Heart left ventricle (tissue), 13 donors: ENCODE data around the gene KIF18A.

Experiments used
- CTCF ChIP-seq, 12 donors: fragments of 200-600 bp; sonication (generic) in 4 of 12; IDR thresholded peaks; one replicate each; pipeline versions ENCODE4 v1.5.0 to v1.8.0; 2018 to 2022; ENCODE audit warnings: antibody characterized with exemption in 12 of 12, mild to moderate bottlenecking in 5 of 12
- POLR2A ChIP-seq, 2 donors: fragments of 450-650 bp; IDR thresholded peaks; one replicate each; pipeline ENCODE4 v1.6.1; 2017; ENCODE audit warnings: antibody characterized with exemption in 2 of 2, mild to moderate bottlenecking in 2 of 2, moderate library complexity in 2 of 2
- donor health status: ischemic (EF 13 %, LVEDD 7.1; RV severe dilation, severe dysfunction).
- donor health status: DM: no; HTN: yes; CAD: no.
- donor health status: DM: no; HTN: no; CAD: no.
- donor health status: ischemic (EF 25% LVEDD 6.9; RV normal size, moderate dysfunction).
- donor health status: ischemic (EF 25% LVEDD 5.7; RV mildly dilated, moderate dysfunction).
- donor health status: ischemic (EF 35%, LVEDD 5.7; RV mildly dilated, moderate dysfunction).
- donor health status: nonischemic (EF 11% LVEDD 7.7; RV severe dilation, severe dysfunction).
- donor health status: DM: yes; HTN: yes; CAD: no.
- donor health status: PGD.
- donor health status: ischemic (EF 29% LVEDD 5.4; RV normal size, mild dysfunction).
- donor health status: nonischemic (EF 23%, LVEDD 6.1; RV moderate dilation, normal function).

DNA sequence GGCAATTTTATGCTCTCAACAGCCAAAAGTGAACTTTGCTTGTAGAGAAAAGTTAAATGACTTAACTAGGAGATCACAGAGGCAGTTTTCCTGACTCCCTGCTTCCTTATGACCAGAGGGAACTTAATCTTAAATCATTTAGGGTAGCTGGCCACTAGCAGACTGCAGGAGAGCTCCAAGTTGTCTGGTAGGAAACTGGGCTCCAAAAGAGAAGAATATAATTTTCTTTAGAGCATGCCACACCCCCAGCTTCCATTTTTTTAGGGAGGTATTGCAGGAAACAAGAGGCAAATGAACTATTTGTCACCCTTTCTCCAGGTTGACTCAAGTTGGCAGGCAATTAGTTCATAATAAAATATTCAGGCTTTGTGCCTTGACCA, 2.9 kb upstream of the KIF18A start:
- TF ChIP-seq POLR2A (IDR thresholded peaks at IDR 0.05) (no peak), CTCF (IDR thresholded peaks at IDR 0.05) (no peak)
